Suprapubic skin (tissue), 3 donors: ENCODE data around the gene GMNC.

ENCODE experiments used
- CTCF ChIP-seq, 2 donors: fragments of 200-600 bp in 1 of 2; fragments of 450-650 bp in 1 of 2; sonication (generic) in 1 of 2; IDR thresholded peaks; one replicate each; pipeline ENCODE4 v1.5.1; 2016 to 2019; ENCODE audit warnings: antibody characterized with exemption in 2 of 2, mild to moderate bottlenecking in 1 of 2, moderate library complexity in 1 of 2
- EP300 ChIP-seq: sonication (generic); formaldehyde crosslinking; IDR thresholded peaks from one replicate; pipeline ENCODE4 v1.6.1; 2017; ENCODE audit warnings: antibody characterized with exemption
- POLR2A ChIP-seq, 2 donors: fragments of 450-650 bp; IDR thresholded peaks; one replicate each; pipeline ENCODE4 v1.6.1; 2017; ENCODE audit warnings: antibody characterized with exemption in 2 of 2, mild to moderate bottlenecking in 2 of 2, moderate library complexity in 2 of 2

GRCh38 chr3:190870127-190870526 is 7.6 kb upstream of the GMNC start:
- TF ChIP-seq CTCF (IDR thresholded peaks at IDR 0.05) (no peak), POLR2A (IDR thresholded peaks at IDR 0.05) (no peak), EP300 (no peak)
